ENCODE results near the gene ZNF275.
"Not testable (repeated sequence)": the region's sequence is repeated elsewhere in the genome, so short reads cannot be mapped to it uniquely, and the experiment has no call there.

Gene ZNF275

DNA sequence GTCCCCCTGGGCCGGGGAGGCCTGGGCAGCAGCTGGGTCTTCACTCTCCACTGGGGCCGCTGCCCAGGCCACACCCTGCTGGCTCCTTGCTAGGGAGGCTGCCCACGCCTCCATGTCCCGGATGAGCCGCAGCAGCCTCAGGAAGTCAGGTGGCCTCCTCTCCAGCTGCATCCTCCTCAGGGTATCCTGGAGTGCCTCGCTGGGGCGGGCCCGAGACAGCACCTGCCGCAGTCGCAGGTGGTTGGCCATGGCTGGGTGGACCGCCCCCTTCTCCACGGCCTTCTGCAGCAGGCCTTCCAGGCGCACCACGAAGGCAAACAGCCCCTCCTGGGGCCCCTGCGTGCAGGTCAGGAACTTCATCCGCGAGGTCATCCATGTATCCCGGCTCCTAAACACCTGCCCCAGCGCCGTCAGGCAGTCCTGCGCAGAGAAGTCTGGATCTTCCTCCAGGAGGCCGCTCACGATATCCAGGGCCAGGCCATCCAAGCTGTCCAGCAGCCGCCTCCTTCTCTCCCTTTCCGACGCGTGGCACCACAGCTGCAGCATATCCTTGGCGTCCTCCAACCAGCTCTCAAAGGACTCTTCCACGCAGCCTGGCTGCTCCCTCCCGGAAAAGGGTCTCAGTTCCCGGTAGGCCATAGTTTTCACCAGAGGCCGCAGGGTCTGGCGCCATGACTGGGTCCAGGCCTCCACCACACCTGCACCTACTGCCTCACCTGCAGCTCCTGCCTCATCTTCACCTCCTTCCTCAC, 14.5 kb upstream of the ZNF275 start:
- DNase-seq (ENCODE audit: low read depth), result no peak

DNA sequence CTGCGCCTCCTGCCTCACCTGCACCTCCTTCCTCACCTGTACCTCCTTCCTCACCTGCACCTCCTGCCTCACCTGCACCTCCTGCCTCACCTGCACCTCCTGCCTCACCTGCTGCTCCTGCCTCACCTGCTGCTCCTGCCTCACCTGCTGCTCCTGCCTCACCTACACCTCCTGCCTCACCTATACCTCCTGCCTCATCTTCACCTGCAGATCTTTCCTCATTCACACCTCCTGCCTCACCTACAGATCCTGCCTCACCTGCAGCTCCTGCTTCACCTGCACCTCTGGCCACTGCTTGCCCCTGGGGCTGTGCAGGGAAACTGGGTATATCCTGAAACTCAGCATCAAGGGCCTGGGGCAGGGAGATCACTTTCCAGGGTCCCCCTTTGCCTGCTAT, 13.9 kb upstream of the ZNF275 start:
- DNase-seq (ENCODE audit: low read depth), result not testable (repeated sequence)

DNA sequence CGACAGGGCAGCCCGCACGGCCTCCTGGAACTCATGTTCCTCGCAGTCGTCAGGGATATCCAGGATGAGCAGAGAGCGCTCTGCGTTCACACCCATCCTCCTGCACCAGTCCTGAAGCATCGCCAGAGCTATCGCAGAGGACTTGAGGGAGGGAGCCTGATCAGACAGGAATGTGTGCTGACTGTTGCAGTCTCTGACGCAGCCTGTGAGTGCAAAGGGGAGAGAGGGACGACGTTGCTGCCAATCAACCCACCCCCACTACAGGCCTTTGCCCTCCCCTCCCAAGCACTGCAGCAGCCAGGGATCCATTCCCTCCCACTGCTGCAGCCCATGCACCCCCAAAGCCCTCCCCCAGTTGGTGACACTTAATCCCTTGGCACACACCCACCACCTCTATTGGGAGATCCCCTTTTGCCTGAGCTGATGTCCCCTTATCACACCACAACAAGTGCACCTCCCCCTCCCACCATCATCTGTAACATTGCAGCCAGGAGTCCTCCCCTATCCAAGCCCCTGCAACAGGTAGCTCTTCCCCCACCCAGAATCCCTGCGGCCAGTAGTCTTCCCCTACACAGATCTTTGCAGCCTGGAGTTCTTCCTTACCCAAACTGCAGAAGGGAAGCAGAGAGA, 13.3 kb upstream of the ZNF275 start:
- DNase-seq (ENCODE audit: low read depth), result no peak

DNA sequence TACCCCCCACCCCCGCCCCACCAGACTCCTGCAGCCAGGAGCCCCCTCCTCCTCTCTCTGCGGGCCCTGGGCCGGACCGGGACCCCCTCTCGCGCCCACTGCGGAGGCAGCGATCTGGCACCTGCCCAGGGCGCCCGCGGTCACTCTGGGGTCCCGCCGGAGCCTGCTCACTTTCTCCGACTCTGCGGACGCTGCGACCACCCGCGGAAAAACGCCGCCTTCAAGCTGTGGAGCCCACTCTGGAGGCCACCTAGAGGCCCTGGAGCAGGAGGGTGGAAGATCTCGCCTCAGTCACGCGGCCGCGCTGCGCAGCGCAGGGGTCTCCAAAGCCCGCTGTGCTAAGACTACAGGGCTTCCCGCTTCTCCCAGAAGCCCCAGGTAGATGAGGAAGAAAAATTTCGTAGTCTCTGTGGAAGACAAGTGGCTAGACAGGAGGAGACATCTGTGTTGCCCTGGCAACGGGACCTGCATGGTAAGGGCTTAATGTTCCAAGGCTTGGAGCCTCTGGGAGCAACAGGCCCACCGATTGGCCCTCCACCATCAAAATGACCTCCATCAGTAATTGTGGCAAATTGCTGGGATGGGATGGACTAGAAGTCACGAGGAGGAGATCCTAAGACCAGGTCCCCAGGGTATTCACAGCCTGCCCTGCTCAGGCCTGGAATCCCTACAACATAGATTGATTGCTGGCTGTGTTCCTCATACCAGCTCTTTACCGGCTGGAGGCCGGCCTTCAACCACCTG, 12.4 kb upstream of the ZNF275 start, which contains the start of gene PNMA6F:
PNMA6F (minus strand) TSS at position 387 of the 744 bp plus-strand sequence. CDS start 1,093 bp downstream, outside the sequence.
- DNase-seq (ENCODE audit: low read depth), result no peak

DNA sequence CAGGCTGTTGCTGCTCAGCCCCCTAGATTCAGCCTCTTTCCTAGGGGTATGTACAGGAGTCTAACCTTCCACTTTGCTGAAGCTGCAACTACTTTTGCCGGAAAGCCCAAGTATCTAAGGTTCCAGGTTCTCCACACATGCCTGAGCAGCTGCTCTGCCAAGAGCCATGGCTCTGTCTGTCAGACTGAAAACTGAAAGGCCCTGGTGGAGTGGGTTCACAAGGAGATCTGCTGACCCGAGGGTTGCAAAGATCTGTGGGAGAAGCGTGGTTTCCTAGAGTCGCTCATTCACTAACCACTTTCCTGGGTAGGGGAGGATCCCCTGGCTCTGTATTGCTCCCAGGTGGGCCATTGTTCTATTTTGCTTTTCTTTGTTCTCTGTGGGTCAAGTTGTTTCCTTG, 6.4 kb upstream of the ZNF275 start:
- DNase-seq (ENCODE audit: low read depth), result no peak

DNA sequence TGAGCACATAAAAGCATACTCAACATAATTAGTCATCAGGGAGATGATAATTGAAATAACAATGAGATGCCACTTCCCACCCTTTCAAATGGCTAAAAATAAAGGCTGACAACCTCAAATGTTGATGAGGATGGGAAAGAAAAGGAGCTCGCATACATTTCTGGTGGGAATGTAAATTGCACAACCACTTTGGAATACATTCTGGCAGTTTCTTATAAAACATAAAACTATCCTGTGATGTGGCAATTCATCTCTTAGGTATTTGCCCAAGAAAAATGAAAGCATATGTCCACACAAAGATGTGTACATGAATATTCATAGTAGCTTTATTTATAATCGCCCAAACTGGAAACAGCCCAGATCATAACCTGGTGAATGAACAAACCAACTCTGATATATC, 687 bp upstream of the ZNF275 start:
- no peak for DNase-seq (ENCODE audit: low read depth)

DNA sequence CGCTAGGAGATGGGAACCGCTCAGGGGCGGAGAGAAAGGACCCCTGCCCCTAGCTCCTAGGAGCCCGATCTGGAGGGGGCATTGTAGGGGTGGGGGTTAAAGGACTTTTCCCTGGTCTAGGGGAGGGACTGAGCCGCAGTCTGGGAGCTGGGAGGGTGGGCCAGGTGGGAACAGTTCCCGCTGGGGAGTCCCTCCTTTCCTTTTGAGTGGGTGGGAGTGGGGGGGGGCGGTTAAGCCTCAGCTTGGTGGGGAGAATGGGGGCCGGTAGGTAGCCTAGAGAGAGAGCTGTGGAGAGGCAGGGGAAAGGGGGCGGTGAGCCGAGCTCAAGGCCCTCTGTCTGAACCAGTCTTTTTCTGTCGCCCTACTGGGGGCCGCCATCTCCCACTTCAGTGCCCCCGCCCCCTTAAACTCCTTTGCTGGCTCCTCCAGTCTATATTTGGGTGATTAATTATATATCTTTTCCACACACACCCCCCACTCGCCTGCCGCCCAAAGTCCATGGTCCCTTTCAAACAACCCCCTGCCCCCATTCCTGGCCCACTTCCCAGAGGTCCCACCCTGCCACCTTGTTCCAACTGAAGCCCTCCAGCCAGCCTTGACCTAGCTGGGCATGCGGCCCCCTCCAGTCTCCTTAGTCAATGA, 822 bp downstream of the ZNF275 start:
- no peak for DNase-seq (ENCODE audit: low read depth)

DNA sequence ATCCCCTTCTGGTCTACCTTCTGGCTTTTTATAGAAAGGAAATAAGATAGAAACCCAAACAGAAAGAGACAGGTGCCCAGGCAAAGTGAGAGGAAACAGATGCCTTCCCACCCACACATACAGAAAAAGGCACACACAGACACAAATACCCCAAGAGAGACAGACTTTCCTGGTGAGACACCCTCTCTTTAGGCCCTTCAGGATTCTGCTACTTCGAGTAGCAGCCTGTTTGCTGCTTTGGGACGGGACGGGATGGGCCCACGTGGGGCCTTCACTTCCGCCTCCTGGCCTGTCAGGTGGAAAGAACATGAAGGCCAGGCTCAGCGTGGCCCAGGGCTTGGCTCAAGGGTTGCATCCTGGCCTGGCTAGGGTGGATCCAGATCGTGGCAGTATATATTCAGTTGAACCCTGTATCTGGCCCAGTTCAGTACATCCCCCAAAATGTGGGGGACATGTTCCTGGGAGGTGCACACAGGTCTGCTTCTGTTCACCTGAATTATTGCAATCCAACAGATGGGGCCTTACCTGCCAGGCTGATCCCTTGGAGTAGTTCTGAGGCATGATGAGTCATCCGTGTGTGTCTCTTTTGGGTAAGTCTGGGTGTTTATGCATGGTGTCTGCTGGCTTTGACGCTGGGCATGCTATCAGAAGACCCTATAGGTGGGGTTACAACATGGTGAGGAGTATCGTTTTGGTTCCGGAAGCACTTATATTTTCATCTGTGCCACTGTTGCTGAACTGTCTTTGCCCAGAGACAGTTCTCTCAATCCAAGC, 2.4 kb downstream of the ZNF275 start:
- no peak for DNase-seq (ENCODE audit: low read depth)

DNA sequence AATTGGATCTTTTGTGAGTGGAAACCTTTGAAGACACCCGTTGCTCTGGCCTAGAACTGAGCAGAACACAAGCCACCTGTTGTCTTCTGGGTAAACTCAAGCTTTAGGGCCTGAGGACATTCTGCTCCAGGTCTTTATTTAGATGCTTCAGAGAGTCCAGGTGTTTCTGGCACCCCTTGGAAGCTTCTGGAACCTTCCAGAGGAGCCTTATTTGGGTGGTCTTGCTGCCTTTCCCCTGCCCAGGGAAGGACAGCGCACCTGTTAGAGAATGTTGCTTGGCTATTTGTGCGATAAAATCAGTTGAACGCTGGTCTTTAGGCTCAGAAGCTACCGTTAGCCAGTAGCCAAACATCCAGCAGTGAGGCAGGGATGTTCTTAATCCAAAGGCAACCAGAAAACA, 3.0 kb downstream of the ZNF275 start:
- DNase-seq (ENCODE audit: low read depth), result no peak

DNA sequence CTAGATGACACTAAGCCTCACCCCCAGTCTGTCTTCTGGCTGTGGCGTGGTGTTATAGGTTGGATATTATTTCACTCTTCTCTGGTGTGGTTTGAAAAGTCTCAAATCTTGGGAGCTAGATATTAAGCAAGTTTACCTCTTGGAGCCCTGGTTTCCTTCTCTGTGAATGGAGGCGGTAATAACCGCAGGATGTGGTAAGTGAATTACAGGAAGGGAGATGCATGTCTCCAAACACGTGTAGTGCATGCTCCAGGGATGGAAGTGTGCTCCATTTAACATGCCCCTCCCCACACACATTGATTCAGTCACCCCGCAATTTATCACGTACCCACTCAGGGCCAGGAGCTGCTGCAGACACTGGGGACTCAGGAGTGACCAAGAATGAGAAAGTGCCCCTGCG, 4.9 kb downstream of the ZNF275 start:
- DNase-seq (ENCODE audit: low read depth), result no peak

DNA sequence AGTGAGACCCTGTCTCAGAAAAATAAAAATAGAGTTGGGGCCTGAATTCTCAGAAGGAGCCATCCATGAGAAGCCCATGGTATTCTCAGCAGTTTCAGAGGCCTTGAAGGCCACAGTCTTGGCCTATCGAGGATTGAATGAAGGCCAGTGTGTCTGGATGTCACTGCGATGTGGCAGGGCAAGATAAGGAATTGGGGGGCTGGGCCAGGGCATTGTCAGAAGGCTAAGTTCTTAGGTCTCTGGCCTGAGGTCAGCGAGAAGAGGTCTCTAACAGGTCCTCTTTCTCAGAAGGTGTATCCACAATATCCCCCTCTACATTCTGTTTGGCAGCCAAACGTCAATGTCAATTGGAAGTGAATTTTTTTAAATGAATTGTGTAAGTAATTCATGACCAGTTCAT, 5.7 kb downstream of the ZNF275 start:
- no peak for DNase-seq (ENCODE audit: low read depth)

DNA sequence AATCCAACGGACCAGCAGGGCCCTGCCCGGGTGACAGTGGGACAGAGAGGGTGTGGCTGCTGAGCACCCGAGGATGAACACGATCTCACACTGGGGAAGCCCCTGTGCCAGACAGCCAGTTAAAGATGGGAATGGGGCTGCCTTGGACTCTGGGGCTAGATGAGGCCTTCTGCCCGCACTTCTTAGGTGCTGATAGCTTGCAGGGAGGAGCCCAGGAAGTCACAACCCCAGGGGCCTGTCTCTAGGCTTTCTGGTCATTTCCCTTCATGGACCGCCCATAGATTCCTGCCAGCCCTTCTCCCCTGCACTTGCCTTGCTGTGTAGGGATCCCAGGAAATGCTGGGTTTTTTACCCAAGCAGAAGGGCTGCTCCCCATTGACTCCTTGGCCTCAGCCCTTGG, 6.2 kb downstream of the ZNF275 start:
- no peak for DNase-seq (ENCODE audit: low read depth)

DNA sequence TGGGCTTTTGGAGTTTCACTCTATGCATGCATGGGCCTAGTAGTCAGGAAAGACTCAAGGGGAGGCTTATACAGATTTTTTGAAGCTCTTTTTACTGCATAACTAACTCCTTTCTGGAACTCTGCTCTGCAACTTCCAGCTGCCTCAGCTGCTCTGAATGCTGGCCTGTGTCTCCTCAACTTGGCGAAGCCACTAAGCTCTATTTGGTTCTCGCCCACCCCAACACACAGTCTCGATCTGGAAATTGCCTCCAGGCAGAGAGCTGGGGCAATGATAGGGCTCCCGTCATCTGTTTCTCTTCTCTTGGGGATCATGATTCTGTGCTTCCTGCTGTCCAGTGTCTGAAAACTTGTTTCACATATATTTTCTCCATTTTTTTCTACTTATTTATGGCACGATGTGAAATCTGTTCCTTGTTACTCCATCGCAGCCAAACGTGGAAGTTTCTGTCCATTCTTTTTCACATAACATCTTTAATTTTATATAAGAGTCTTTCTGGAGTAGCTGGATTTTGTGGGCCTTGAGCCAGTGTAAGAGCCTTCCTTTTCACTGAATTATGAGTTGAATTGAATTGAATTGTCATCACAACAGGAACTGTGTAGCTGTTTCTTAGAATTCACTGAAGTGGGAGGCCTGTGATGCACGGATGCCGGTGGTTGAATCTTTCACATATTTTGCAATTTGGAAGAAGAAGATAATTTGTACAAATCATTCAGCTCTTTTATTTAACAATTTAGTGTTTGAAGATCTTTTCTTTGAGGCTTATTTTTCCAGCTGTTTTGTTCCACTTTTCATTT, 9.0 kb downstream of the ZNF275 start:
- DNase-seq (ENCODE audit: low read depth), result no peak

DNA sequence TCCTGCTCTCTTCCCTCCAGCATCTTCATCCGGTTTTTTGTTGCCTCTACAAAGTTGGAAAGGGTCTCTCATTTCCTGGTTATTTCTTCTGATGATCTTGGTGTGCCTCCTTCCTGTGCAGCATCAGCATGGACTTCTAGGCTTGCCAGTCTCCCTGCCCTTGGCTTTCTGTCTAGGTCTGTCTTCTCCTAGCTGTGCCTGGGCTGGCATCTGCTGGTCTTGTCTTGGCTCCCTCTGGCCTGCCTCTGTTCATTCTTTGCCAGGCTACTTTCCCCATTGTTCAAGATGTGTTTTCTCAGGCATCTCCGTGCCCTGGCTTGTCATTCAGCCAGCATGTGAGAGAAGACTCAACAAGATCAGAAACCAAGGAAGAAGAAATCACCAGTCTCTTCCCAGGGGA, 9.7 kb downstream of the ZNF275 start:
- DNase-seq (ENCODE audit: low read depth), result no peak

DNA sequence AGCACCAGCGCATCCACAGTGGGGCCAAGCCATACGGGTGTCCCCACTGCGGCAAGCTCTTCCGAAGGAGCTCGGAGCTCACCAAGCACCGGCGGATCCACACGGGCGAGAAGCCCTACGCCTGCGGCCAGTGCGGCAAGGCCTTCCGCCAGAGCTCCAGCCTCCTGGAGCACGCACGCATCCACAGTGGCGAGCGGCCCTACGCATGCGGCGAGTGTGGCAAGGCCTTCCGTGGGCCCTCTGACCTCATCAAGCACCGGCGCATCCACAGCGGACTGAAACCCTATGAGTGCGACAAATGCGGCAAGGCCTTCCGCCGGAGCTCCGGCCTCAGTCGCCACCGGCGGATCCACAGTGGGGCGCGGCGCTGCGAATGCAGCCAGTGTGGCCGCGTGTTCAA, 13.6 kb downstream of the ZNF275 start:
- DNase-seq (ENCODE audit: low read depth), result no peak

DNA sequence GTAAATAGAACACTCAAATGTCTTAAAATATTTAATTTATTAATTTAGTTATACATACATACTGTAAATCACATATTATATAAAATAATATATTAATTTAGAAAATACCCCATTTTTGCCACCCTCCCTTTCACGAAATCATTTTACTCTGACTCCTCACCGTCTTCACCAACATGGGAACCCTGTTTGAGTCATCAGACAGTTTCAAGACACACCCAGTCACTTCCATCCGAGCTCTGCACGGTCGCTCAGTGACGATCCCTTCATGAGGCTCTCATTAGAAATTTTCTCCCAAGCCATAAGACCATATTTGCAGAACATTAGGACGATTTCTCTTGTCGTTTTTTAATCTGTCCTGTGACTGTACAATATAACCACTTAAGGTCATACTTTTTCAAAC, 14.5 kb downstream of the ZNF275 start:
- DNase-seq (ENCODE audit: low read depth), result no peak

DNA sequence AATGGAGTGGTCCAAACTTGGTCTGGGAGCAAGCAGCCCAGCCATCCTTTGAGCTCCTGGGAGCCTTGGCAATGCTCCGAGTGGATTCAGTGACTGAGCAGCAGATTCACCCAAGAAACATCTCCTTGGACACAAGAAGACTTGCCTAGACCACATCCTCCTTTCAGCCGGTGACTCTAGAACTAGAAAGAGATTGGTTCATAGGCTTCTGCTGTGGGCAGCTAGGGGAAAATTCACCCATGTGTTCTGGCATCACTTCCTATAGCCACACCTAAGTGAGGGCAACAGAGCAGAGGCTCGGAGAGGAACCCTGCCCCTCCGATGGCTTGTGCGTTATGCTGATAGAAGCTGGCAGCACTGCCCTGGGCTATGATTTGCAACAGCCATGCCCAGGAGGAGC, 16.0 kb downstream of the ZNF275 start:
- no peak for DNase-seq (ENCODE audit: low read depth)

DNA sequence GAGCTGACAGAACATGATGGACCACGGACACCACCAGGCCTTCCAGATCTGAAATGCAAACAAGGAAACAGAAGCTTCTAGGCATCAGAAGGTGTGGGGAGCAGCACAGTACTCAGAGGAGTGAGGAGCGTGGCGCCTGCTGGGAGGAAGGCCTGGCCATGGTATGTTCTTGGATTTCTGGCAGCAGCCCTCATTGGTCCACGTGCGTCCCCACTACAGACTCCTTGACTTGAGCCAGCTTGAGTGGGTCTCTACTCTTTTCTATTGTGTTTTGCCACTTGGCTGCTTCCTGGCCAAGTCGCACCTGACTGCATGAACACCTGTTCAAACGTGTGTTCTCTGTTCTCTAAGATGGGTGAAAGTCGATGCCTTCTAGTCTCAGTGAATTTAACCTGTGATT, 18.0 kb downstream of the ZNF275 start:
- DNase-seq (ENCODE audit: low read depth), result no peak

DNA sequence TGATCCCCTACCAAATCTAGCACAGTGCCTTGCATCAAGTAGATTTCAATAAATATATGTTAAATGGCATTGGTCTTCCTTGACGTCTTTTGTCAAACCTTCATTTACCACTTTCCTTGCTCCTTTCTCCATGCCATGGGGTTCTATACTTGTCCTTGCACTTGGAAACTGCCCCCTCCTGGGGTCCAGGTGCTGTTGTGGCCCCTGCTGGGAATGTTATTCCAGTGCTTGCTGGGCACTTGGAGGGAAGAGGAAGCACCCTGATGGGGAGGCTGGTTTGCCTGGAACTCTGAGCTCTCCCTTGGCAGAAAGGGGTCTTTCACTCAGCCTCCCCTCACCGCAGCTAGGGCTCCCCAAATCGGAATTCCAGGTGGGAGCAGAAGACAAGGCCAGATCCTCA, 18.9 kb downstream of the ZNF275 start:
- DNase-seq (ENCODE audit: low read depth), result no peak

DNA sequence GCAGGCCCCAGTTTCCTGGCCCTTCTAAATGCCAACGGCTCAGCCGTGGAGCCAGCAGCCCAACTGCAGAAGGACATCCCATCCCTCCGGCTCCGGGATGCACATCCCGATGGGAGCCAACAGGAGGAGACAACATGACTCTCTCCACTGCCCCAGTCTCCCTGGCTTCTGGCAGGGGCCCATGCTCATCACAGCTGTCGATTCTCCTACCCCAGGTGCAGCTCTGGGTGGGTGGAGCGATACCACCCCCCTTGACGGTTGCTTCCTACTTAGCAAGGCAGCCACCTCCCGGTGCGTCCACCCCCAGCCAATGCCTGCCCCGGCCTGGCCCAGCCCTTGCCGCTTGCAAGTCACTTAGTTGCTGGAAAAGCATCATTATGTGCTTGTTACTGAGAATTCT, 19.5 kb downstream of the ZNF275 start:
- DNase-seq (ENCODE audit: low read depth), result no peak

DNA sequence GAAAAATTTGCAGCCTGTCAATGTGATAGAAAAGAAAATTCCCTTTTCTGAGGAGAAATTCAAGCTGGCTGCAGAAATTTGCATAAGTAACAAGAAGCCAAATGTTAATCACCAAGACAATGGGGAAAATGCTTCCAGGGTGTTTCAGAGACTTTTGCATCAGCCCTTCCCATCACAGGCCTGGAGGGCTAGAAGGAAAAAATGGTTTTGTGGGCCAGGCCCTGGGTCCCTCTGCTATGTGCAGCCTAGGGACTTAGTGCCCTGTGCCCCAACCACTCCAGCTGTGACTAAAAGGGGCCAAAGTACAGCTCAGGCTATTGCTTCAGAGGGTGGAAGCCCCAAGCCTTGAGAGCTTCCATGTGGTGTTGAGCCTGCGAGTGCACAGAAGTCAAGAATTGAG, 23.9 kb downstream of the ZNF275 start:
- no peak for DNase-seq (ENCODE audit: low read depth)

All from activated T-helper 1 cell treated with Interleukin-2 at 50 U/mL for 16 hours (primary cell).